ENCODE measurements around the gene PLXDC2.
"Not testable (repeated sequence)": the region's sequence is repeated elsewhere in the genome, so short reads cannot be mapped to it uniquely, and the experiment has no call there.

The PLXDC2 gene

GRCh38 chr10:20115894-20116293 lies 299.7 kb downstream of the PLXDC2 start:
- no peak for DNase-seq (ENCODE audit: low read depth)

GRCh38 chr10:20117471-20117870 lies 301.2 kb downstream of the PLXDC2 start:
- DNase-seq (ENCODE audit: low read depth) = no peak

GRCh38 chr10:20118119-20118518 lies 301.9 kb downstream of the PLXDC2 start:
- DNase-seq (ENCODE audit: low read depth) = no peak

- DNase-seq (ENCODE audit: low read depth) = no peak
These were observed 312.6 kb downstream of the PLXDC2 start for GRCh38 chr10:20128811-20129210.

GRCh38 chr10:20132816-20133215 lies 316.6 kb downstream of the PLXDC2 start:
- no peak for DNase-seq (ENCODE audit: low read depth)

- no peak for DNase-seq (ENCODE audit: low read depth)
These were observed 317.5 kb downstream of the PLXDC2 start for GRCh38 chr10:20133669-20134189.

GRCh38 chr10:20142311-20142710 lies 326.1 kb downstream of the PLXDC2 start:
- no peak for DNase-seq (ENCODE audit: low read depth)

GRCh38 chr10:20144268-20144667 lies 328.0 kb downstream of the PLXDC2 start:
- no peak for DNase-seq (ENCODE audit: low read depth)

- no peak for DNase-seq (ENCODE audit: low read depth)
These were observed 329.8 kb downstream of the PLXDC2 start for GRCh38 chr10:20146004-20146403.

- no peak for DNase-seq (ENCODE audit: low read depth)
These were observed 331.5 kb downstream of the PLXDC2 start for GRCh38 chr10:20147684-20148083.

GRCh38 chr10:20156511-20156910 lies 340.3 kb downstream of the PLXDC2 start:
- no peak for DNase-seq (ENCODE audit: low read depth)

GRCh38 chr10:20157314-20157713 lies 341.1 kb downstream of the PLXDC2 start:
- no peak for DNase-seq (ENCODE audit: low read depth)

- DNase-seq (ENCODE audit: low read depth) = no peak
These were observed 341.9 kb downstream of the PLXDC2 start for GRCh38 chr10:20158086-20158485.

GRCh38 chr10:20162123-20162522 lies 345.9 kb downstream of the PLXDC2 start:
- DNase-seq (ENCODE audit: low read depth) = no peak

GRCh38 chr10:20166096-20166675 lies 350.0 kb downstream of the PLXDC2 start:
- DNase-seq (ENCODE audit: low read depth) = no peak

- DNase-seq (ENCODE audit: low read depth) = no peak
These were observed 354.4 kb downstream of the PLXDC2 start for GRCh38 chr10:20170661-20171060.

- no peak for DNase-seq (ENCODE audit: low read depth)
These were observed 356.8 kb downstream of the PLXDC2 start for GRCh38 chr10:20173046-20173445.

GRCh38 chr10:20175719-20176118 lies 359.5 kb downstream of the PLXDC2 start:
- no peak for DNase-seq (ENCODE audit: low read depth)

- no peak for DNase-seq (ENCODE audit: low read depth)
These were observed 364.5 kb downstream of the PLXDC2 start for GRCh38 chr10:20180766-20181165.

GRCh38 chr10:20181434-20181833 lies 365.2 kb downstream of the PLXDC2 start:
- DNase-seq (ENCODE audit: low read depth) = no peak

GRCh38 chr10:20185116-20185515 lies 368.9 kb downstream of the PLXDC2 start:
- DNase-seq (ENCODE audit: low read depth) = no peak

- DNase-seq (ENCODE audit: low read depth) = not testable (repeated sequence)
These were observed 375.2 kb downstream of the PLXDC2 start for GRCh38 chr10:20191392-20191791.

GRCh38 chr10:20195076-20195475 lies 378.8 kb downstream of the PLXDC2 start:
- no peak for DNase-seq (ENCODE audit: low read depth)

- DNase-seq (ENCODE audit: low read depth) = no peak
These were observed 384.5 kb downstream of the PLXDC2 start for GRCh38 chr10:20200758-20201157.
